ENCODE results near the gene SPON2.

SPON2 gene

GRCh38 chr4:1207157-1207470, 34.7 kb upstream of the SPON2 start:
- no peaks in the 10 kb centered on the region for H3K9me3 ChIP-seq (replicated peaks in 1 of 11)
- TF ChIP-seq Cebpa-rat (IDR thresholded peaks at IDR 0.05), result no peak
- peaks cover 0 to 11% (median 0%) of the 10 kb centered on the region in 11 experiments; a peak in 1 of 22 replicates for H3K27me3 ChIP-seq
- no peak overlapping the region for H3K9ac ChIP-seq
- H3K27ac ChIP-seq, result no peak overlapping the region
- H3K4me2 ChIP-seq, result peak overlapping the region in 2 of 11 experiments; percentile 83 to 85; a peak in 3 of 22 replicates
- peaks cover 13 to 26% (median 19%) of the 10 kb centered on the region in 11 experiments for H3K36me3 ChIP-seq
- H3K4me3 ChIP-seq, result no peak overlapping the region
- peaks cover 18 to 58% (median 40%) of the 10 kb centered on the region in 11 experiments; a peak in 17 of 22 replicates for H4K20me1 ChIP-seq
- H3K4me1 ChIP-seq, result peaks cover 58 to 96% (median 88%) of the 10 kb centered on the region in 10 experiments

- H4K20me1 ChIP-seq, result peaks cover 18 to 52% (median 36%) of the 10 kb centered on the region in 11 experiments; a peak in 17 of 22 replicates
- H3K9me3 ChIP-seq (replicated peaks in 1 of 11), result no peaks in the 10 kb centered on the region
- H3K36me3 ChIP-seq, result peaks cover 9 to 20% (median 13%) of the 10 kb centered on the region in 11 experiments
- TF ChIP-seq Cebpa-rat (IDR thresholded peaks at IDR 0.05), result no peak
- peaks cover 0 to 15% (median 0%) of the 10 kb centered on the region in 11 experiments; a peak in 1 of 22 replicates for H3K27me3 ChIP-seq
- no peak overlapping the region for H3K4me3 ChIP-seq
- H3K4me1 ChIP-seq, result peaks cover 64 to 97% (median 94%) of the 10 kb centered on the region in 10 experiments
- peak overlapping the region in 6 of 11 experiments; percentile 17 to 52 (median 24); a peak in 5 of 22 replicates for H3K9ac ChIP-seq
- H3K4me2 ChIP-seq, result peak overlapping the region in 10 of 11 experiments; percentile 30 to 100 (median 98); a peak in 14 of 22 replicates
- H3K27ac ChIP-seq, result peak overlapping the region in 5 of 11 experiments; percentile 13 to 40 (median 29); a peak in 4 of 22 replicates
These were observed 34.1 kb upstream of the SPON2 start for GRCh38 chr4:1206299-1207156.

GRCh38 chr4:1205586-1206298, 33.4 kb upstream of the SPON2 start:
- Histone ChIP-seq H3K4me2 (peak overlapping the region in 10 of 11 experiments; percentile 30 to 100 (median 98); a peak in 16 of 22 replicates), H3K4me1 (peaks cover 67 to 98% (median 94%) of the 10 kb centered on the region in 10 experiments), H4K20me1 (peaks cover 12 to 44% (median 29%) of the 10 kb centered on the region in 11 experiments; a peak in 17 of 22 replicates), H3K27ac (peak overlapping the region in 5 of 11 experiments; percentile 13 to 40 (median 29); a peak in 4 of 22 replicates), H3K36me3 (peaks cover under 1 to 12% (median 5%) of the 10 kb centered on the region in 11 experiments; a peak in 18 of 22 replicates), H3K9me3 (replicated peaks in 1 of 11) (no peaks in the 10 kb centered on the region), H3K27me3 (peaks cover 0 to 22% (median 0%) of the 10 kb centered on the region in 11 experiments; a peak in 2 of 22 replicates), H3K9ac (peak overlapping the region in 5 of 11 experiments; percentile 17 to 52 (median 32); a peak in 6 of 22 replicates), H3K4me3 (no peak overlapping the region)
- TF ChIP-seq Cebpa-rat (IDR thresholded peaks at IDR 0.05), result no peak

GRCh38 chr4:1204828-1205585, 32.6 kb upstream of the SPON2 start:
- H3K4me1 ChIP-seq, result peaks cover 67 to 98% (median 94%) of the 10 kb centered on the region in 10 experiments
- H3K9ac ChIP-seq, result peak overlapping the region in 3 of 11 experiments; percentile 32 to 46 (median 41); a peak in 3 of 22 replicates
- peaks cover 7 to 37% (median 24%) of the 10 kb centered on the region in 11 experiments; a peak in 16 of 22 replicates for H4K20me1 ChIP-seq
- no peaks in the 10 kb centered on the region for H3K9me3 ChIP-seq (replicated peaks in 1 of 11)
- H3K36me3 ChIP-seq, result peaks cover 0 to 7% (median 0%) of the 10 kb centered on the region in 11 experiments; a peak in 1 of 22 replicates
- H3K4me2 ChIP-seq, result peak overlapping the region; percentile 12 to 100 (median 98); a peak in 20 of 22 replicates
- H3K4me3 ChIP-seq, result no peak overlapping the region
- peaks cover 0 to 26% (median 0%) of the 10 kb centered on the region in 11 experiments; a peak in 2 of 22 replicates for H3K27me3 ChIP-seq
- no peak for TF ChIP-seq Cebpa-rat (IDR thresholded peaks at IDR 0.05)
- H3K27ac ChIP-seq, result peak overlapping the region in 3 of 11 experiments; percentile 30 to 95 (median 87); a peak in 2 of 22 replicates

GRCh38 chr4:1204286-1204827, 32.0 kb upstream of the SPON2 start:
- Histone ChIP-seq H3K27me3 (peaks cover 0 to 26% (median 0%) of the 10 kb centered on the region in 11 experiments; a peak in 2 of 22 replicates), H3K9me3 (replicated peaks in 1 of 11) (no peaks in the 10 kb centered on the region), H3K36me3 (peaks cover 0 to 4% (median 0%) of the 10 kb centered on the region in 11 experiments; a peak in 1 of 22 replicates), H3K9ac (peak overlapping the region in 3 of 11 experiments; percentile 22 to 46 (median 41); a peak in 4 of 22 replicates), H3K4me2 (peak overlapping the region in 10 of 11 experiments; percentile 3 to 100 (median 98); a peak in 19 of 22 replicates), H3K4me1 (peaks cover 64 to 98% (median 94%) of the 10 kb centered on the region in 10 experiments), H4K20me1 (peaks cover 4 to 30% (median 17%) of the 10 kb centered on the region in 11 experiments; a peak in 16 of 22 replicates), H3K4me3 (no peak overlapping the region), H3K27ac (peak overlapping the region in 4 of 11 experiments; percentile 87 to 95 (median 92); a peak in 6 of 22 replicates)
- TF ChIP-seq Cebpa-rat (IDR thresholded peaks at IDR 0.05), result no peak

GRCh38 chr4:1203026-1203616, 30.7 kb upstream of the SPON2 start:
- H3K9me3 ChIP-seq (replicated peaks in 1 of 11), result no peaks in the 10 kb centered on the region
- H3K4me3 ChIP-seq, result peak overlapping the region in 4 of 10 experiments; percentile 19 to 71 (median 61); a peak in 3 of 20 replicates
- H3K9ac ChIP-seq, result peak overlapping the region in 9 of 11 experiments; percentile 66 to 86 (median 78); a peak in 17 of 22 replicates
- peaks cover 0 to 4% (median 0%) of the 10 kb centered on the region in 11 experiments; a peak in 2 of 22 replicates for H3K36me3 ChIP-seq
- peaks cover 0 to 26% (median 0%) of the 10 kb centered on the region in 11 experiments; a peak in 5 of 22 replicates for H3K27me3 ChIP-seq
- H3K27ac ChIP-seq, result peak overlapping the region in 9 of 11 experiments; percentile 74 to 96 (median 91); a peak in 19 of 22 replicates
- peaks cover 51 to 94% (median 88%) of the 10 kb centered on the region in 10 experiments for H3K4me1 ChIP-seq
- TF ChIP-seq Cebpa-rat (IDR thresholded peaks at IDR 0.05), result no peak
- peak overlapping the region; percentile 81 to 100 (median 98) for H3K4me2 ChIP-seq
- peaks cover 0 to 18% (median 5%) of the 10 kb centered on the region in 11 experiments; a peak in 11 of 22 replicates for H4K20me1 ChIP-seq

Data from BLaER1 treated with 17β-estradiol and CSF1 and Interleukin-3, amounts not matched to agents 10 nM and 100 nM (cell line).